HG03039 (cell line): ENCODE data around the gene COX5A.
A peak's percentile ranks its signal among the peaks of the same experiment; 100 is the strongest.

Experiments
- ATAC-seq: cut with Tn5 transposase; IDR thresholded peaks from one replicate; pipeline ENCODE4 v1.9.1; 2021; ENCODE audit warnings: mild to moderate bottlenecking, moderate library complexity; ENCODE audit not compliant: unreplicated experiment

Gene COX5A

DNA sequence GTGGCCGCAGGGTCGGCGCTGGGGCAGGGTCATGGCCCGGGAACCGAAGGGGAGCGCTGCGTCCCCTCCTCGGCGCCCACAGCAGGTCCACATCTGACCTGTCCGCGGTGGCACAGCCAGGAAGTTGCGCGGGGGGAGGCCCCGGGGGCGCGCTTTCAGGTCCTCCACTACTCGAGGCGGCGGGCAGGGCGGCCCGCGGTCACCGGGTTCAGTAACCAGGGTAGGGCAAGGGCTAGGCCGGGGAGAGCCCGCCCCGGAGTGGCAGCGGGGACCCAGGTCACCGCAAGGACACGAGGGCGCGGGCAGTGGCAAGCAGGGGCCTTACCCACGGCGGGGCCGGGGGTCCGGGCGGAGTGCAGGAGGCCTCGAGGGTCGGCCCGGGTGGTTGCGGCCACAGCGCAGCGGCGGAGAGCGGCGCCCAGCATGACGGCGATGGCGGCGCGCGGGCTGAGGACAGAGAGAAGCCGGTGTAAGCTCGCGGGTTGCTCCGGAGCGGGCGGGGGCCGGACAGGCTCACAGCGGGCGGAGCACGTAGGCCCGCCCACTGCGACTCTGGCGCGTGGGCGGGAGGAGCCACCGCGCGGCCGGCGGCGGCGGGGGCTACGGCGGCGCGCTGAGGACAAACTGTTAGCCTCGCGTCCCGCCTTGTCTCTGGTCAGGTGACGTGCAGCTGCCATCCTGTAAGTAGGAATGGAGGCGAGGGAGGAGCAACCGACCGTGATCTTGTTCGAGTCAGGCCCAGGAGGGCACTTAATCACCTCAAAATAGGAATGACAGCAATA is at the start of gene COX5A:
Gene COX5A (minus strand): TSS at position 484 of the 782 bp plus-strand sequence. CDS start 59 bp downstream, at position 425.
- ATAC-seq: peak; percentile 85

DNA sequence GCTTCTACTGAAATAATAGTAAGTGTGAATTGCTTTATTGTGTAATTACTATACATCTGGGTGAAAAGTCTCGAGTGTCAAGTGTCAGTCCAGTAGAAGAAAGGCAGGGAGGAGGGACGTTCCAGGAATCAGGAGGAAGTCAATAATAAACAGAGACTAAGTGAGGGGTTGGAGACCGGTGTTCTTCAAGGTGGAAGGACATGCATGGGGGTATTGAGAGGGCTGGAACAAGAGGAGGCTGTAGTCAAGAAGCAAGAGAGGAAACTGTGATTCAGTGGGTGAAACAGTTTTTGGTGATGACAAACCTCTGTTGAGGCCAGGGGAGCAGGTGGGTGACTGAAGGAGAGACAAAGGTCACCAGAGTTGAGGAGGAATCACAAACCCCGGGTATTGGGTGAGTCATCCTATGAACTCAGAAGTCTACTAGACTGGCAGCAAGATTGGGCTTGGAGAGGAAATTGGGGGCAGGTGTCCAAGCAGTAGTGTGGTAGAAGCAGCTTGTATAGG is 45.9 kb upstream of the COX5A start:
- ATAC-seq: no peak

DNA sequence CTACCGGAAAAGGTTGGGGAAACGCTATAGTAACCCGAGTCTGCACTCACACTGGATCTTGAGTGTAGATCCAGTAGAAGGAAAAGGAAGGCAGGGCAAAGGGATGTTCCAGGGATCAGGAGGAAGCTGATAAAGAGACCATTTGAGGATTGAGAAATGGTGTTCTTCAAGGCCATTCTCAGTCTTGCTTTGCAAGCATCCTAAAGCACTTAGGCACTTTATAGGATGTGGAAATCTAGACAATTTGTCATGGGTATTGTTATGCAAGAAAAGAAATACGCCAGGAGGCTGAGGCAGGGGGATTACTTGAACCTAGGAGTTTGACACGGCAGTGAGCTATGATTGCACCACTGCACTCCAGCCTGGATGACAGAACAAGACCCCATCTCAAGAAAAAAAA is 44.3 kb upstream of the COX5A start:
- no peak for ATAC-seq

DNA sequence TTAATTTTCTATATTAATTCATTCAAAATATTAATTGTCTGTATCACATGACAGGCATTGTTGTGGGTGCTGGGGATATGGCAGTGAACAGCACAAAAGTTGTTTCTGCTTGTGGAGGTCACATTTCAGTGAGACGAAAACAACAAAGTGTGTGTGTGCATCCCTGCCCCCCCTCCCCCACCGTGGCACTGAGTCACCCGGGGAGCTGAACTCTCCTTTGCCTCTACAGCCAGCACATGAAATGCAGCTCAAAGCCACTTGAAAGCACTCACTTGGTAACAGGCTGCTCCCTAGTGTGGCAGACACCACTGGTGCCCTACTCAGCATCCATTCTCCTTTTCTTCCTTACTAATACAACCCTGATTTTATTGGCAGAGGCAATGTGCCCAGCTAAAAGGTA is 40.6 kb upstream of the COX5A start:
- no peak for ATAC-seq

DNA sequence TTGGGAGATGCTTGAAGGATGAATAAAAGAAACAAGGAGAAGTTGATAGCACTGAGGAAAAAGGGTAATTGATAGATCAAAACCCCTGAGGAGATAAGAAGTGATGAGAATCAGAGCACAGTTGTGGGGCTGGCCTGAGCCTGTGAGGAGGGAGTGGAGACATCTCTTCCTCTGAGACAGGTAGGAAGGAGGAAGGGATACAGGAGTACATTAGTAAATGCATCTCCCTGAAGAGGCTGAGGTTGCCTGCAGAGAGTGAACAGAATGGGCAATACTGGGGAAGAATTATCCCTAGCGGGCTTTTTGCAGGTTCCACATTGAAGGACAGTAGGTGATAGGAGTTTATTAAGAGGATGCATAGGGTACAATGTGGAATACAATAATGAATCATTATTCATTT is 40.2 kb upstream of the COX5A start:
- no peak for ATAC-seq

DNA sequence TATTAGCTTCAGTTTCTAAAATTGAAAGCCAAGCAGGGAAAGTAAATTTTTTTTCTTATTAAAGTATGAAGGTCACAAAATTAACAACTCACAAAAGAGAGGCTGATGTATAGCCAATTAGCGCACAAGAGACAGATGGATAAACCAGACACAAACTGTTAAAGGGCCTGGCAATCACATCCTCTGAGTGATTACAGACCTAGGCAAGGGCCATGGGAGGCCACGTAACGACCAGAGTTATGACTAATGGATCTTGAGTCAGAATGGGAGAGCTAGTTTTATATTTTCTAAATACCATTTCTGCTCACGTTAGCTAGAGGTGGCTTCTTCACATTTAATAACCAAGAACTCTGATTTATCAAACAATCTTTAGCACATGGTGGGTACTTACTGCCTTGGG is 39.7 kb upstream of the COX5A start:
- no peak for ATAC-seq

DNA sequence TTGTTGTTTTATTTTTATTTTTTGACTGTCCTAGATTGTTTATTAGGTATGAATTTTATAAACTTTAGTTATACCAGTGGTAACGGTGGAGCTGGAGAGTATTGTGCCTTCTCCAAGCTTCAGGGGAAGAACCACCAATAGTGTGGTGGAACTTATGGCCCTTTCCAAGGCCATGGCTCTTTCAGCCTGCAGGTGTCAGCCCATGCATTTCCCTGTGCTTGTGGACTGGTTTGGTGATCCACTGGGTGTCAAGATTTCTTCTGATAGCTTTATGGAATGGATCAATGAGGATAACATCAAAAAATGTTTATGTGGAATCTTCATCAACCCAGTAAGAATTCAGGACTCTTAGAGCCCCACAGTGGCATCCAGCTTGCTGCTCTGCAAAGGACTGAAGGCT is 38.3 kb upstream of the COX5A start:
- ATAC-seq: no peak

DNA sequence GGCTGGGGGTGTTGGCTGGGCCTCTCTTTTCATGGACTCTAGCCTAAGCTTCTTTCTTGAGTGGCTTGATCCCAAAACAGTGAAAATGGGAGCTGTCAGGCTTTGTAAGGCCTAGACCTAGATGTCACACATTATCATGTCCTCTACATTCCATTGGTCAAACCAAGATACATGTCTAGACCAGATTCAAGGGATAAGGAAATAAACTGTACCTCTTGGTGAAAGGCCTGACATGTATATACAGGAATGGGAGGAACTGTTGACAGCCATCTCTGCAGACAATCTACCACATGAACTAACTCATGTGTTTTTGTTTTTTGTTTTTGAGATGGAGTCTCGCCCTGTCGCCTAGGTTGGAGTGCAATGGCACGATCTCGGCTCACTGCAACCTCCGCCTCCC is 29.8 kb upstream of the COX5A start:
- no peak for ATAC-seq

DNA sequence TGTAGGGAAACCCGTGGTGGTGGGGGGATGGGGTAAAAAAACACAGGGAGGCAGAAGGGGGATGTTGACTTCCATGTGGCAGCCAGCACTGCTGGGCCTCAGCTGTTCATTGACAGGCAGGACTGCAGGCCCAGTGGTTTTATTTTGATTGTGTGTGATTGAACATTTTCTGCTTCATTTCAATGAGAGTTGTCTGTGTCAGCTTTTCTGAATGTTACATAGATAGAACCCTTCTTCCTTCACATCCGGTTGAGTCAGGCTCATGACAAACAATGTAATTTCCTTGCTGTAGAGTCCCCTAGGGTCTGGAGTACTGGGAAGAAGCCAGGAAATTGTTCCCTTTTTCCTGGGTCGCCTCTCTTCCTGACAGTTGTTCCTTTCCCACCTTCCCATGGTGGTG is 26.9 kb upstream of the COX5A start:
- no peak for ATAC-seq

DNA sequence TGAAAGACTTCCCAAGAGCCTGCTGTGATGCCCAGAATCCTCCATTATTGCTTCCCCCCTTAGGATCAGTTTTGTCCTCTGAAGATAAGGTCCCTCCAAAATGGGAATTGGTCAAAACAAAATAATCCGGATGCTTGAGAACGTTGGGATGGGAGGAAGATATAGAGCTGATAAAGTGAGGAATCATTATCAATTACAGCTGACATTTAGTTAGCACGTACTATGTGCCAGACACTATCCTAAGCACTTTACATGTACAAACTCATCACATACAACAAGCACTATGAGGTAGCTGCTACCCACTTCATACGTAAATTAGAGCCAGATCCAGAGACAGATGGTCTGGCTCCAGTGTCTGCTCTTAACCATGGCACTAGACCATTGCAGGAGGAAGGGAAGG is 25.3 kb upstream of the COX5A start:
- ATAC-seq: no peak

DNA sequence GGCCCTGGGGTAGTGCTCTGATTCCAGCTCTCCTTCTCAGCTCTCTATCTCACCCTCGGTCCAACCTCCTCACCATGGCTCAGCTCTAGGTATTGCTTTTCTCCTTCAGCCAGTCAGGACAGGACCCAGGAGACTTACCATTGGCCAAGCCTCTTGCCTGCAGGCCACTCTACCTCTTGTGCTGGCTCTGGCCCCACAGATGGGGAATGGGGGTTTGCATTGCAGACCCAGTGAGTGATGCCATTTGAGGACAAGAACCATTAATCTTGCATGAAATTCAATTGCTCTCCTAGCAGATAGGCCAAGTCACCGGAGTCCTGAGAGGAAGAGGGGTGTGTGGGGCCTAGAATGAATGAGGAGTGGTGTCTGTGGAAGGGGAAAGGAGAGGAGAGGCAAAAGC is 24.8 kb upstream of the COX5A start:
- ATAC-seq: no peak

DNA sequence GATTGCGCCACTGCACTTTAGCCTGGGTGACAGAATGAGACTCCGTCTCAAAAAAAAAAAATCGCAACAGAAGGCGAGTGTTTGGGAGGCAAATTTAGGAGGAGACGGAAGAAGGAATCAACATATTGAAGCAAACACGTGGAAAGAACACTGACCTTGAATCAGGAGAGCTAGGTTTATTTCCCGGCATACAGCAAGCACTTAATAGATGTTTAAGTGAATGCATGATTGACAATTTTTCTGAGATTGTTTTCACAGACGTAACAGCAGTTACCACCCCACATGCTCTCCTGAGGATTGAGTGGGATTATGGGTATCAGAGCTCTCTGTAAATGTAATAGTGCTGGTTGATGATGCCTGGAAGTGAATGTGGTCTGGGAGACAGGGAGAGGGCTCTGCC is 24.3 kb upstream of the COX5A start:
- ATAC-seq: no peak

DNA sequence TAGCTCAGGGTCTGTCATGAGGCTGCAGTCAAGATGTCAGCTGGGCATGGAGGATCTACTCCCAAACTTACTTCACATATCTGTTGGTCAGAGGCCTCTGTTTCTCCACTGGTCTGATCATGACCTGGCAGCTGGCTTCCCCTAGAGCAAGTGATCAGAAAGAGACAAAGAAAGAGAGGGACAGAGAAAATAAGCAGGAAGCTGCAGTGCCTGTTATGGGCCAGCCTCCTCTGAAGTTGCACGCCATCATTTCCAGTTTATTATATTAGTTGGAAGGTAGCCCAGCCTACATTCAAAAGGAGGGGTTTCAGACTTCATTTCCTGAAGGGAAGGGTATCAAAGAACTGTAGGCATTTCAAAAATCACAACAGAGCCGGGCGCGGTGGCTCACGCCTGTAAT is 23.7 kb upstream of the COX5A start:
- ATAC-seq: no peak

DNA sequence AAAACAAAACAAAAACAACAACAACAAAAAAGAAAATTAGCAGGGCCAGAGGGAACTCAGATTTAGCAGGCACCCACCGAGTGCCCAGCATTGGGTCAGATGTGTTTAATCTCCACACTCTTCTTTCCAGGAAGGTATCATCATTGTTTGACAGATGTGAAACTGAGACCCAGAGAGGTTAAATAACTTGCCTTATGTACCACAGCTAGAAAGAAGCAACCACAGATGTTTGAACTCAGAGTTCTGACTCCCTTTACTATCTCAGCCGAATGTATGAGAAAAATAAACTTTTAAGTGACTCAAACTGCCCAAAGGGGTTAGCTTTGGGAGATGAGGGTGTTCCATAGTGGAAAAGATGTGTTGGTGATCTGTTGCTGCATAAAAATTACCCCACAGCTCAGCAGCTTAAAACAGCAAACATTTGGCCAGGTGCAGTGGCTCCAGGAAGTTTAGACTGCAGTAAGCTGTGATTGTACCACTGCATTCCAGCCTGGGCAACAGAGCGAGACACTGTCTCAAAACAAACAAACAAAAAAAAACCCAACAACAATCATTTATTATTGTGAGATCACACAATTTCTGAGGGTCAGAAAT is 23.2 kb upstream of the COX5A start:
- ATAC-seq: no peak

DNA sequence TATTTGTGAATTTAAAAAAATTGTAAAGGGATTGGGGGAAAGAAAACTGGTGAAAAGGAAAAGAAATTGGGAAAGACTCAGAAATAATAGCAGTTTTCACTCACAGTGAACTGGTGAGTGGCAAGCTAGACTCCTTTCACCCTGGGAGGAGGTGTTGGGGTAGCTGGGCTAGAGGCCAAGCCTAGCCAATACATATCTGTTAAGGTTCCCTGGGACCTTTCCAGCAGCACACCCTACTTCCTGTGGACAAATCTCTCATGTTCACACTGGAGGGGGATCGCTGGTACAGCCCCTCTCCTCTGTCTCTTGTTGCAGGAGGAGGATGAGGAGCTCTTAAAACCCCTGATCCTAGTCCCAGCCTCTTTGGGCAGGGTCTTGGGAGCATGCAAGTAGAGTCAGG is 22.4 kb upstream of the COX5A start:
- no peak for ATAC-seq

DNA sequence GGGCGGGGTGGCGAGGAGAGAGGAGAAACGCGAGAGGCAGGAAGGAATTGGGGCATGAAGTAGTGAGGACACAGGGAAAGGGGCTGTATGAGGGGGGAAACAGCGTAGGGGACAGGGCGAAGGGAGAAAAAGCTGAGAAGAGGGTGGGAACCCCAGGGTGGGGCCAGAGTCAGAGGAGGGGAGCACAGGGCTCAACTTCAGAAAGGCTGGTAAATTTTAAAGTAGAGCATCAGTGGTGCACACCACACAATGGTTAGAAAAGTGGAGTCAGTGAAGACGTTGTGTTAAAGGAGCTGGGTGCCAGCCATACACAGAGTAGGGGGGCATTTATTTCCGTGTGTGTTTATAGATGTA is 21.7 kb upstream of the COX5A start:
- no peak for ATAC-seq

DNA sequence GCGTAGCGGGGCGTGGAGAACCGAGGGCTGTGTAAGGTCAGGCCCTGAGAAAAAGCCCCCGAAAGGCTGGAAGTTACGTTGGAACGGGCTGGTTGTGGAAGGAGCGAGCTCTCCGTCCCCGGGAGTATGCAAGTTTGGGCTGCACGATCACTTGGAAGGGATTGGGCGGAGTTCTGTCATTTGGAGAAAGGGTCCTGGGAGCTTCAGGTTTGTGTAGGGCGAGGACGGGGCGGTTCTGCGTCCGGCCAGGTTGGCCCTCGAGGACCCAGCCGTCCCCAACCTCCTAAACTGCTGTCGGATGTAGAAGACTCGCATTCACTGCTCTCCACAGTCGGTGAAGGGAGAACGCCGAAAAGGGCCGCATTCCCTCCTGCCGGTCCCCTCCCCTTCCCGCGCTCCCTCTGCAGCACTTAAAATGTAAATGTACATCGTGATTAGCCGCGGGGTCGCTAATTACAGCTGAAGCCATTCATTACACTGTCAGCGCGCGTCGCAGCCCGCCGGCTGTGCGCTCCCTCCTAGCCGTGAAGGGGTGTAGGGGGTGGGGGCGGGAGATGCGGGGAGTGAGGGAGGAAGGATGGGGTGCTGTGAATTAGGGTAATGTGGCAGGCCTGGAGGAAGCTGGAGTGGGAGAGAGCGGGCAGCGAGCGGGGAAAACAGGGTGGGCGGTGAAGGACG is 21.2 kb upstream of the COX5A start:
- ATAC-seq: no peak

DNA sequence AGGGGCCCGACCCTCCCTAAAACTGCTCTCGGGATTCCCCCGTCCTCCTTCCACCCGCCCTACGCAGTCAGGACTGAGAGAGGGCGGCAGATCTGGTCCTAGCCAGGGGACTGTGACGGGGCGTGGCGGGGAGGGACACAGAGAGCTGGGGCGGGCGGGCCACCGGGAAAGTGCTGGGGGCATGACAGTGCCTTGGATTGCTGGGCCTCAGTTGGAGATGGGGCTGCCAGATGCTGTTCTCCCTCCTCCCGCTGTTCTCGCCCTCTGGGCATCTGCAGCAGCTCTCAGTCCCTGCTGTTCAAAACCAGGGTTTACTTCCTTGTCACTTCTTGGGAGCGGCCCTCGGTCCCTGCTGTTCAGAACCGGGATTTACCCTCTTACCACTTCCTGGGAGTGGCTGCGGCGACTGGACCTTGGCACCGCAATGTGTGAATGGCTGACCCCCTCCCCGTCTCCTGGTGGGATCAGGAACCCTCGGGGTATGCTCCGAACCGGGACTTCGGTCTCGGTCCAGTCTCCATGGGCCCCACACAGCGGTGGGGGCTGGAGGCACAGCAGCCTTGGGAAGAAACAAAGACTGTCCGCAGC is 20.5 kb upstream of the COX5A start:
- no peak for ATAC-seq

DNA sequence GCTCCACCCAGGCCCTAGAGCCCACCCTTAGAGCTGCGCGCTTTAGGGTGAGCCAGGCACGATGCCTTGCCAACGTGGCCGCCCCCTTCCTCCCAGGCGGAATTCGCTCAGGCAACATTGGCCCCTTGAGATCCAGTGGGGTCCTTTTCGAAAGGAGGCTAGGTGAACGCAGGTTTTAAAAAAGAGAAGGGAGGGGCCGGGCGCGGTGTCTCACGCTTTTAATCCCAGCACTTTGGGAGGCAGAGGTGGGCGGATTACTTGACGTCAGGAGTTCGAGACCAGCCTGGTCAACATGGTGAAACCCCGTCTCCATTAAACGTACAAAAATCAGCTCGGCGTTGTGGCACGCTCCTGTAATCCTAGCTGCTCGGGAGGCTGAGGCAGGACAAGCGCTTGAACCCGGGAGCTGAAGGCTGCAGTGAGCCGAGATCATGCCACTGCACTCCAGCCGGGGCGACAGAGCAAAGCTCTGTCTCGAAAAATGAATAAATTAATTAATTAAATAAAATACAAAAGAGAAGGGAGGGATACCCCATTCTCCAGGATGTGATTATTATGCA is 19.7 kb upstream of the COX5A start:
- ATAC-seq: no peak

DNA sequence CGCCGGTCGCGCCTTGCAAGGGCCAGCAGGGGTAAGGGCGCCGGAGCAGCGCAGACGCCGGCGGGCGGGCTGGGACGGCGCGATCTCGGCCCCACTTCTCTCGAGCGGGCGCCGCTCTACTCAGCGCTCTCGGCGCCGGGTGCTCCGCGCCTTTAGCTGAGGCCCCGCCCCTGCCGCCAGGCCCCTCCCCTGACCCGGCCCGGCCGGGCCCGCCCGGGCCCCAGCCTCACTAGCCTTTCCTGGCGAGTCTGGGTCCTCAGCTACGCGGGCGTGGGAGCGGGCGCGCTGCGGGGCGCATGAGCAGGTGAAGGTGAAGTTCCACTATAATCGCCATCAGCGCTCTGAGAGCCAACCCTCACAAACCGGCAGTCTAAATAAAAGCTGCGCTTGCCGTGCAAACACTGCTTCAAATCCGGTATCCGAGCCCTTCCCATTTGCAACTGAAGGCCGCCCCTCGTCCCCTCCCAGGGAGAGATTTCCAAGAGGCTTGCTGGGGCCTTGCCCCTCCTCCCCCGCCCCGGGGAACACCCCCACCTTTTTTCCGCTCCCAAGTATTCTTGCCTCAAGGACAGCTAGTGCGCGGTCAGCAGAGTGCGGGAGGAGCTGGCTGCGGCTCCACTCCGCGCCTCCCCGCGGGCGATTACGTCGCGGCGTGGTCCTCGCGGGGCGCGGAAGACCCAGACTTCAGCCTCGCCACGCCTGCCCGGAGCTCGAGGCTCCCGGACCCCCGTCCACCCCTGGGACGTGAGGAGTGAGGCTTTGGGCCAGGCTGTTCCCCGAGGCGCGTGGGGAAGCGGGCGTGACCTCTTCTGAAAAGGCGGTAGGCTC is 19.0 kb upstream of the COX5A start, which contains the start of gene RPP25:
Gene RPP25 (minus strand): TSS at position 125 of the 828 bp plus-strand sequence. CDS start 189 bp downstream, outside the sequence.
- peak; percentile 53 for ATAC-seq
